HL-60 (cell line): ENCODE results near the gene EVI5L.

Experiments
- DNase-seq, 2 experiments: peaks; one replicate each; pipeline ENCODE4 v3.0.0-alpha.2; 2010 to 2020; ENCODE audit warnings: low read depth in 1 of 2, low spot score in 1 of 2
- H3K27ac ChIP-seq: fragments of 250-450 bp; sonication (Bioruptor Pico); replicated peaks from 2 replicates; pipeline ENCODE4 v1.5.1; 2020; ENCODE audit warnings: mild to moderate bottlenecking, moderate library complexity
- H3K27me3 ChIP-seq: fragments of 250-450 bp; sonication (Bioruptor Pico); 2 replicates; pipeline ENCODE4 v1.5.1; 2021; ENCODE audit warnings: mild to moderate bottlenecking, moderate library complexity; ENCODE audit not compliant: insufficient read depth, poor library complexity, severe bottlenecking
- H3K4me3 ChIP-seq: replicated peaks from 2 replicates; pipeline ENCODE4 v1.5.1; 2011; ENCODE audit warnings: mild to moderate bottlenecking, control low read depth, low read length; ENCODE audit not compliant: insufficient read depth
- GABPA ChIP-seq: IDR thresholded peaks from 2 replicates; pipeline ENCODE4 v1.6.1; 2012; ENCODE audit warnings: low read depth
- POLR2AphosphoS5 ChIP-seq: IDR thresholded peaks from 2 replicates; pipeline ENCODE4 v1.6.1; 2012; ENCODE audit warnings: low read depth
- SPI1 ChIP-seq: IDR thresholded peaks from 2 replicates; pipeline ENCODE4 v1.6.1; 2012; ENCODE audit warnings: low read depth, mild to moderate bottlenecking, borderline replicate concordance
- TF ChIP-seq, protein P1 (sequence below): IDR thresholded peaks from one replicate; pipeline ENCODE4 v1.5.1; 2011; ENCODE audit warnings: low read length, control low read depth, inconsistent platforms; ENCODE audit not compliant: insufficient read depth
- TF ChIP-seq, protein P2 (sequence below): IDR thresholded peaks from 2 replicates; pipeline ENCODE4 v1.6.1; 2012; ENCODE audit warnings: low read depth; ENCODE audit not compliant: insufficient replicate concordance

EVI5L gene

DNA sequence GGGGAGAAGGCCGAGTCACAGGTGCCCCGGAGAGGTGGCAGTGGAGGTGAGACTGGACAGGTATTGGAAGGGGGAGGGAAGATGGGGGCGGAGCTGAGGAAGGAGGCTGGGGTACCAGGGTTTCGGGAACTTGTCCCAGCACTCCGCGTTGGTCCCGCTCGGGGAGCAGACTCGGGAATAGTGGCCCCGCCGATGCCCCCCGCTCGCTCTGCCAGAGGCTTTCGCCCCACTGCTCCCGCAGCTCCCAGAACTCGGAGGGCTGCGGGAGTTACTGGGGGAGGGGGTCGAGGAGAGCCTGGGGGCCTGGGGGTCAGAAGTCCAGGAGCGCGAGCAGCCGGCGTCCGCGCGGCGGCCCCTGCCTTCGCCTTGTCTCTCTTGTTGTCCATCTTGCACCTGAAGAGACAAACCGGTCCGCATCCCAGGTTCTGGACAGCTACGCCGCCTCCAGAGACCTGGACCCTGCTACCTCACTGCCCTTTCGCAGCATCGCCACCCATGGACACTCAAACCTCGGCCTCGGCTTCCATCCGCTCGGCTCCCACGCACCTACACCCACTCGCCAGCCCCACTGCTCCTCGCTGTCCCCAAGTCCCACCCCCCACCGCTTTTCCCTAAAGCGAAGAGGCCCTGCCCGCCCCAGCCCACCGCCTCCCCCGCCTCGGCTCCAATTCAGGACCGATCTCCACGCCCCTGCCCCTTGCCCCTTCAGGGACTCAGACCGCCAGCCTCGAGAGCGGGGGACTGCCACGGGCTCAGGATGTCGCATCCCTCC, 43.5 kb downstream of the EVI5L start:
- DNase-seq: no peak
- Histone ChIP-seq H3K4me3 (no peak overlapping the region), H3K27ac (no peak overlapping the region)

DNA sequence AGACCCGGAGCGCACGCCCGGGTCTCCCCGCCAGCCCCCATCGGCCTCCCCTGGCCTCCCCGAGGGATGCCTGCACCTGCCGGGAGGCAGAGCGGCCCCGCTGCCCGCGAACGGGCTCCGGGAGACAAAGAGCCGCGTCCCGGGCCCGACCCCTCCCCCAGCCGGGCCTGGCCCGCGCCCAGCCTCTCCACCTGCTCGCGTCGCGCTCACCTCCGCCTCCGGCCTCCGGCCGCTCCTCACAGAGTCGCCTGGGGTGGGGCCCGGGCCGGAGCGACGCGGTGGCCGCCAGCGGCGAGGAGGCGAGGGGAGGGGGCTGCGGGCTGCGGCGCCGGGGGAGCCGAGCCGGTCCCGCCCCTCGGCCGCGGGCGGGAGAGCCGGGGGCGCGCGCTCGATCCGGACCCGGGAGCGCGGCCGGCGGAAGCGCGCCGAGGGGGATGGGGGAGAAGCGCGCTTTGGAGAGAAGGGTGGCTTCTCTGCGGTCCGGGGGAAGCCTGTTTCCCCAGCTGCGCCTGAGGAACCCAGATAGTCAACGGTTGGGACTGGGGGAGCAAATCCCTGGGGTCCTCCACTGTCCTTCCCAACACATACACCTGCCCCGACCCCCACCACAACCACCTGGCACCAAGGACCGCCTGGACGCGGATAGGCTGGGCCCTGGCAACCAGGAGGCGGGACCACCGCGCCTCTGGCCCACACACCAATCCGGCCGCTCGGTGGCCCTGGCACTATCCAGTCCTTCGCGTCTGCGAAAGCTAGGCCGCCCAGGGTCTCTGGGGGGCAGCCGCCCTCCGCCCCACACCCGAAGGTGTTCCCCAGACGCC, 44.3 kb downstream of the EVI5L start, which contains the start of gene PRR36:
PRR36 (minus strand) TSS at position 315 of the 821 bp plus-strand sequence. CDS start 701 bp downstream, outside the sequence.
- DNase-seq: no peak

More for the DNA sequence above, 43.5 kb downstream of the EVI5L start:
- H3K27me3 ChIP-seq: peaks cover 23% of the 10 kb centered on the region
- no peak for TF ChIP-seq POLR2AphosphoS5
- TF ChIP-seq, protein P1, sequence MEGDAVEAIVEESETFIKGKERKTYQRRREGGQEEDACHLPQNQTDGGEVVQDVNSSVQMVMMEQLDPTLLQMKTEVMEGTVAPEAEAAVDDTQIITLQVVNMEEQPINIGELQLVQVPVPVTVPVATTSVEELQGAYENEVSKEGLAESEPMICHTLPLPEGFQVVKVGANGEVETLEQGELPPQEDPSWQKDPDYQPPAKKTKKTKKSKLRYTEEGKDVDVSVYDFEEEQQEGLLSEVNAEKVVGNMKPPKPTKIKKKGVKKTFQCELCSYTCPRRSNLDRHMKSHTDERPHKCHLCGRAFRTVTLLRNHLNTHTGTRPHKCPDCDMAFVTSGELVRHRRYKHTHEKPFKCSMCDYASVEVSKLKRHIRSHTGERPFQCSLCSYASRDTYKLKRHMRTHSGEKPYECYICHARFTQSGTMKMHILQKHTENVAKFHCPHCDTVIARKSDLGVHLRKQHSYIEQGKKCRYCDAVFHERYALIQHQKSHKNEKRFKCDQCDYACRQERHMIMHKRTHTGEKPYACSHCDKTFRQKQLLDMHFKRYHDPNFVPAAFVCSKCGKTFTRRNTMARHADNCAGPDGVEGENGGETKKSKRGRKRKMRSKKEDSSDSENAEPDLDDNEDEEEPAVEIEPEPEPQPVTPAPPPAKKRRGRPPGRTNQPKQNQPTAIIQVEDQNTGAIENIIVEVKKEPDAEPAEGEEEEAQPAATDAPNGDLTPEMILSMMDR: no peak
- TF ChIP-seq, protein P2, sequence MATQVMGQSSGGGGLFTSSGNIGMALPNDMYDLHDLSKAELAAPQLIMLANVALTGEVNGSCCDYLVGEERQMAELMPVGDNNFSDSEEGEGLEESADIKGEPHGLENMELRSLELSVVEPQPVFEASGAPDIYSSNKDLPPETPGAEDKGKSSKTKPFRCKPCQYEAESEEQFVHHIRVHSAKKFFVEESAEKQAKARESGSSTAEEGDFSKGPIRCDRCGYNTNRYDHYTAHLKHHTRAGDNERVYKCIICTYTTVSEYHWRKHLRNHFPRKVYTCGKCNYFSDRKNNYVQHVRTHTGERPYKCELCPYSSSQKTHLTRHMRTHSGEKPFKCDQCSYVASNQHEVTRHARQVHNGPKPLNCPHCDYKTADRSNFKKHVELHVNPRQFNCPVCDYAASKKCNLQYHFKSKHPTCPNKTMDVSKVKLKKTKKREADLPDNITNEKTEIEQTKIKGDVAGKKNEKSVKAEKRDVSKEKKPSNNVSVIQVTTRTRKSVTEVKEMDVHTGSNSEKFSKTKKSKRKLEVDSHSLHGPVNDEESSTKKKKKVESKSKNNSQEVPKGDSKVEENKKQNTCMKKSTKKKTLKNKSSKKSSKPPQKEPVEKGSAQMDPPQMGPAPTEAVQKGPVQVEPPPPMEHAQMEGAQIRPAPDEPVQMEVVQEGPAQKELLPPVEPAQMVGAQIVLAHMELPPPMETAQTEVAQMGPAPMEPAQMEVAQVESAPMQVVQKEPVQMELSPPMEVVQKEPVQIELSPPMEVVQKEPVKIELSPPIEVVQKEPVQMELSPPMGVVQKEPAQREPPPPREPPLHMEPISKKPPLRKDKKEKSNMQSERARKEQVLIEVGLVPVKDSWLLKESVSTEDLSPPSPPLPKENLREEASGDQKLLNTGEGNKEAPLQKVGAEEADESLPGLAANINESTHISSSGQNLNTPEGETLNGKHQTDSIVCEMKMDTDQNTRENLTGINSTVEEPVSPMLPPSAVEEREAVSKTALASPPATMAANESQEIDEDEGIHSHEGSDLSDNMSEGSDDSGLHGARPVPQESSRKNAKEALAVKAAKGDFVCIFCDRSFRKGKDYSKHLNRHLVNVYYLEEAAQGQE: no peak
- no peak for TF ChIP-seq GABPA
- TF ChIP-seq SPI1: no peak

DNA sequence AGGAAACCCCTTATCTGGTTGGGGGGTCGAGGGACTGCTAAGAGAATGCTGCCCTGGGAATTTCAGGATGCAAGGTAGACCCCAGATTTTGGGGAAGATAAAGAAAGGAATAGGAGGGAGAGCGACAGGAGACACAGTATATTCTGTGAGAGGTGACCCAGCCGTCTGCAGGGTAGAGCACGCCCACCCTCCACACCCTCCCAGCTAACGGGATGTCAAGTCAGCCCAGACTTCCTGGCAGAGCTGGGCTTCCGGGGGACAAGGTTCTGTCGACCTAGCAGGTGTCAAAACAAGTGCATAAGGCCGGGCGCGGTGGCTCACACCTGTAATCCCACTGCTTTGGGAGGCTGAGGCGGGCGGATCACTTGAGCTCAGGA, 44.9 kb downstream of the EVI5L start:
- no peak overlapping the region for H3K4me3 ChIP-seq
- no peak overlapping the region for H3K27ac ChIP-seq

More for the DNA sequence above, 44.3 kb downstream of the EVI5L start, which contains the start of gene PRR36:
- no peak within 1 kb of the TSS for H3K4me3 ChIP-seq
- no peak for TF ChIP-seq GABPA
- TF ChIP-seq, protein P2: no peak
- TF ChIP-seq SPI1: no peak
- no peak for TF ChIP-seq POLR2AphosphoS5
- TF ChIP-seq, protein P1: no peak
- H3K27me3 ChIP-seq: peaks cover 23% of the 10 kb centered on the region
- H3K27ac ChIP-seq: no peak within 1 kb of the TSS

More for the DNA sequence above, 44.9 kb downstream of the EVI5L start:
- H3K27me3 ChIP-seq: peaks cover 23% of the 10 kb centered on the region
- TF ChIP-seq POLR2AphosphoS5 (no peak), SPI1 (no peak), GABPA (no peak)
- TF ChIP-seq, protein P1: no peak
- TF ChIP-seq, protein P2: no peak
- DNase-seq: no peak
